CD14-positive monocyte (primary cell): ENCODE measurements around the gene ZNF232. TPM values are rescaled to one million over a fixed set of nuclear protein-coding genes. Genes with fewer than 3 reads are reported as not detected.
"Not testable (repeated sequence)": the region's sequence is repeated elsewhere in the genome, so short reads cannot be mapped to it uniquely, and the experiment has no call there.

Experiments
- DNase-seq, 3 donors: peaks; one replicate each; pipeline ENCODE4 v3.0.0-alpha.2; 2011 to 2022
- H2AFZ ChIP-seq: 2 replicates; pipeline ENCODE4 v1.6.0; 2012; ENCODE audit warnings: mild to moderate bottlenecking, low read depth, low read length, inconsistent platforms; ENCODE audit not compliant: insufficient read depth, poor library complexity, severe bottlenecking
- H3K27ac ChIP-seq, 2 donors: 1 replicate in 1 of 2; 2 replicates in 1 of 2; pipeline ENCODE4 v1.5.1; 2012 to 2013; ENCODE audit warnings: low read length in 2 of 2, control low read depth in 1 of 2, inconsistent platforms in 1 of 2, low read depth in 1 of 2, mild to moderate bottlenecking in 1 of 2
- H3K27me3 ChIP-seq, 2 donors: one replicate each; pipeline versions ENCODE4 v1.6.0 to v1.6.1; 2011 to 2013; ENCODE audit warnings: low read length in 2 of 2; ENCODE audit not compliant: control insufficient read depth in 2 of 2, insufficient read depth in 2 of 2
- H3K36me3 ChIP-seq, 2 donors: replicated peaks in 1 of 2; 1 replicate in 1 of 2; 2 replicates in 1 of 2; pipeline versions ENCODE4 v1.5.1 to v1.6.1; 2012 to 2013; ENCODE audit warnings: low read length in 2 of 2, control low read depth in 1 of 2, inconsistent platforms in 1 of 2, mild to moderate bottlenecking in 1 of 2; ENCODE audit not compliant: insufficient read depth in 2 of 2, control insufficient read depth in 1 of 2
- H3K4me1 ChIP-seq, 2 donors: 1 replicate in 1 of 2; 2 replicates in 1 of 2; pipeline versions ENCODE4 v1.5.1 to v1.6.1; 2012 to 2013; ENCODE audit warnings: low read length in 2 of 2, control low read depth in 1 of 2, inconsistent platforms in 1 of 2, mild to moderate bottlenecking in 1 of 2, moderate library complexity in 1 of 2; ENCODE audit not compliant: insufficient read depth in 2 of 2, control insufficient read depth in 1 of 2
- H3K4me2 ChIP-seq: replicated peaks from 2 replicates; pipeline ENCODE3; 2012; ENCODE audit warnings: low read length, moderate library complexity, mild to moderate bottlenecking; ENCODE audit not compliant: poor library complexity, severe bottlenecking; ENCODE audit errors: extremely low read depth
- H3K4me3 ChIP-seq, 3 experiments: fragments of 200-600 bp in 1 of 3; sonication (generic) in 1 of 3; replicated peaks in 1 of 3; 1 replicate in 2 of 3; 2 replicates in 1 of 3; pipeline ENCODE4 v1.5.1; 2011 to 2013; ENCODE audit warnings: low read length in 3 of 3, mild to moderate bottlenecking in 3 of 3, control low read depth in 2 of 3, low read depth in 2 of 3, inconsistent platforms in 1 of 3, moderate library complexity in 1 of 3
- H3K79me2 ChIP-seq: 2 replicates; pipeline ENCODE4 v1.6.0; 2012; ENCODE audit warnings: mild to moderate bottlenecking, control low read depth, inconsistent platforms, low read length, moderate library complexity; ENCODE audit not compliant: insufficient read depth
- H3K9ac ChIP-seq: 2 replicates; pipeline ENCODE4 v1.6.0; 2017; ENCODE audit warnings: low read length, mild to moderate bottlenecking; ENCODE audit not compliant: insufficient read depth, poor library complexity, severe bottlenecking
- H3K9me3 ChIP-seq, 2 donors: replicated peaks in 1 of 2; 1 replicate in 1 of 2; 2 replicates in 1 of 2; pipeline versions ENCODE4 v1.5.1 to v1.6.1; 2012 to 2013; ENCODE audit warnings: low read length in 2 of 2, control low read depth in 1 of 2; ENCODE audit not compliant: control insufficient read depth in 1 of 2, insufficient read depth in 1 of 2
- H4K20me1 ChIP-seq: 2 replicates; pipeline ENCODE4 v1.6.0; 2012; ENCODE audit warnings: mild to moderate bottlenecking, low read length, control low read depth, moderate library complexity; ENCODE audit not compliant: insufficient read depth
- H3K27ac Mint-ChIP-seq, 7 donors: one replicate each; pipeline ENCODE4 v1.8.0; 2020; ENCODE audit warnings: mild to moderate bottlenecking in 7 of 7, mixed read lengths in 7 of 7, moderate library complexity in 6 of 7, inconsistent platforms in 2 of 7
- H3K27me3 Mint-ChIP-seq, 3 donors: one replicate each; pipeline ENCODE4 v1.8.0; 2021 to 2022; ENCODE audit warnings: low read depth in 3 of 3, mild to moderate bottlenecking in 3 of 3, mixed read lengths in 3 of 3, moderate library complexity in 3 of 3, inconsistent platforms in 1 of 3
- H3K36me3 Mint-ChIP-seq, 2 donors: one replicate each; pipeline ENCODE4 v1.8.0; 2020; ENCODE audit warnings: mixed read lengths in 2 of 2, inconsistent platforms in 1 of 2, mild to moderate bottlenecking in 1 of 2
- H3K4me1 Mint-ChIP-seq: one replicate; pipeline ENCODE4 v1.8.0; 2020; ENCODE audit warnings: mild to moderate bottlenecking, mixed read lengths
- H3K4me3 Mint-ChIP-seq, 2 donors: one replicate each; pipeline ENCODE4 v1.8.0; 2020; ENCODE audit warnings: mild to moderate bottlenecking in 2 of 2, mixed read lengths in 2 of 2, moderate library complexity in 1 of 2
- H3K9me3 Mint-ChIP-seq, 7 donors: one replicate each; pipeline ENCODE4 v1.8.0; 2020 to 2022; ENCODE audit warnings: mixed read lengths in 7 of 7, mild to moderate bottlenecking in 6 of 7, moderate library complexity in 6 of 7, inconsistent platforms in 2 of 7
- WGBS: methylation state at CpG from one replicate; pipeline ENCODE4 v1.1.5; 2013; ENCODE audit warnings: missing lambda C conversion rate; ENCODE audit not compliant: insufficient coverage; 5-methylcytosine and 5-hydroxymethylcytosine counted together
- intact Hi-C, 2 donors: fragments of 100-400 bp; cut with micrococcal nuclease; formaldehyde crosslinking; loops; one replicate each; pipeline versions ENCODE4 v1.15.0 to v1.15.1; 2023
- polyA plus RNA-seq, 3 donors: library from polyadenylated mRNA; depleted of rRNA in 1 of 3; unstranded in 2 of 3; stranded (reverse) in 1 of 3; fragments of 300-500 nt in 2 of 3; fragments of >200 nt in 1 of 3; fragmentation: Illumina TruSeq in 2 of 3; gene quantifications; 1 replicate in 2 of 3; 2 replicates in 1 of 3; pipeline ENCODE4 v1.2.3, GENCODE V29; 2012 to 2021
- TF ChIP-seq, protein P1 (sequence below): fragments of 200-600 bp; IDR thresholded peaks from one replicate; pipeline ENCODE4 v1.8.0; 2022; ENCODE audit warnings: antibody characterized with exemption, mild to moderate bottlenecking

ZNF232 gene
- polyA plus RNA-seq, 3 donors = 2.2 to 3.1 (median 3.0) TPM

DNA sequence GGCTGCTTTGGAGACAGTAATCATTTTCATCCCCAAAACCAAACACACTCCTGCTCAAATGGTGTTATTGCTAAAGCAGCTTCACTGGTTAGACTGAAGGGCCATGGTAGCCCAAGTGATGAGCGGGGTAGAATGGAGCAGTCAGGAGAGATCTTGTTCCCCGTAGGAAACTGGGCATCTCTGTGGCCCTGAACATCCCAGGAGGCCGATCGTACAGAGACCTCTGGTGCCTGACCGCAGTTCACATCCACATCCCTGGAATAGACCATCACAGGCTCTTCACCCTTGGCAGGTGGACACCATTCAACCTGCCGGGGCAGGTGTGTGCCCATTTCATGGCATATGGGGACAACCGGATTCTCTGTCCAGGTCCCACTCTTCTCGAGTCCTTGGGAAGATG is 18.1 kb upstream of the ZNF232 start:
- H3K27ac ChIP-seq, H3K9me3 ChIP-seq, H3K4me1 ChIP-seq, H3K9me3 Mint-ChIP-seq, H4K20me1 ChIP-seq, H3K79me2 ChIP-seq, H3K27me3 ChIP-seq, H3K4me3 ChIP-seq, H3K4me2 ChIP-seq, H3K4me3 Mint-ChIP-seq, H3K27me3 Mint-ChIP-seq, H3K9ac ChIP-seq, H3K36me3 ChIP-seq, intact Hi-C loops, H3K36me3 Mint-ChIP-seq, H2AFZ ChIP-seq, DNase-seq, H3K4me1 Mint-ChIP-seq: not testable (repeated sequence)
- 93% methylated on average over 8 of the region's 8 CpGs for WGBS
- peak overlapping the region in 1 of 7 donors; percentile 28 for H3K27ac Mint-ChIP-seq

DNA sequence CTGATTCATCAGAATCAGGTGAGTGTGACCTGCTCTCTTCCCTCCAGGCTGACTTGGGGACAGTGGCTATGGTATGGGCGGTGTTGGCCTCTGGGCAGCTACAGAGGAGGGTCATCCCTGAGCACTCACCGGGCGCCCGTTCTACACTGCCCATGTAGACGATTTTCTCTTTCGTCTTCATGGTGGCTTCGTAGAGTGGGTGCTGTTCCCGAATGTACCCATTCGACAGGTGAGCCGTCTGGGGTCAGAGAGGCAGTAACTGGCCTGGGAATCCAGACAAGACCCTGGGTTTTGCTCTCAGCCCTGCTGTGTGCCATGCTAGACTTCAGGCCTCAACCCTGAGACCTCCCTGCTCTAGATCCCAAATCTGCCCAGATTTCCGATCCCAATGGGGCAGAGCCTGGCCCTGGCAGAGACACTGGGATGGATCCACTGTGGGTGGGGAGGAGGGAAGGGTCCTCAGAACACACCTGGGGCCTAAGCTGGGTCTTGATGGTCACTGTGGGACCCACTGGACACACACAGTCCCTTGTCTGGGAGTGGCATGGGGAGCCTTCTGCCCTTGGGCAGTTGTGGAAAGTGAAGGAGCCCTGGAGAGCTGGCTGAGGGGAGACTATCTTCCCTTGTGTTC is 17.3 kb upstream of the ZNF232 start:
- Mint-ChIP-seq H3K27me3 (peaks cover 6 to 12% (median 12%) of the 10 kb centered on the region in 3 donors), H3K4me3 (no peak overlapping the region), H3K27ac (no peak overlapping the region), H3K9me3 (peaks cover 0 to 1% (median 0%) of the 10 kb centered on the region in 7 donors), H3K36me3 (no peaks in the 10 kb centered on the region), H3K4me1 (no peaks in the 10 kb centered on the region)
- Histone ChIP-seq H3K27me3 (peaks cover 0 to 2% of the 10 kb centered on the region in 2 donors), H3K9ac (no peak overlapping the region), H3K4me2 (no peak overlapping the region), H3K9me3 (no peaks in the 10 kb centered on the region), H3K36me3 (no peaks in the 10 kb centered on the region), H3K4me1 (no peaks in the 10 kb centered on the region), H3K27ac (no peak overlapping the region), H4K20me1 (no peaks in the 10 kb centered on the region), H2AFZ (no peak overlapping the region), H3K4me3 (no peak overlapping the region), H3K79me2 (no peaks in the 10 kb centered on the region)
- no peak for DNase-seq
- TF ChIP-seq, protein P1, sequence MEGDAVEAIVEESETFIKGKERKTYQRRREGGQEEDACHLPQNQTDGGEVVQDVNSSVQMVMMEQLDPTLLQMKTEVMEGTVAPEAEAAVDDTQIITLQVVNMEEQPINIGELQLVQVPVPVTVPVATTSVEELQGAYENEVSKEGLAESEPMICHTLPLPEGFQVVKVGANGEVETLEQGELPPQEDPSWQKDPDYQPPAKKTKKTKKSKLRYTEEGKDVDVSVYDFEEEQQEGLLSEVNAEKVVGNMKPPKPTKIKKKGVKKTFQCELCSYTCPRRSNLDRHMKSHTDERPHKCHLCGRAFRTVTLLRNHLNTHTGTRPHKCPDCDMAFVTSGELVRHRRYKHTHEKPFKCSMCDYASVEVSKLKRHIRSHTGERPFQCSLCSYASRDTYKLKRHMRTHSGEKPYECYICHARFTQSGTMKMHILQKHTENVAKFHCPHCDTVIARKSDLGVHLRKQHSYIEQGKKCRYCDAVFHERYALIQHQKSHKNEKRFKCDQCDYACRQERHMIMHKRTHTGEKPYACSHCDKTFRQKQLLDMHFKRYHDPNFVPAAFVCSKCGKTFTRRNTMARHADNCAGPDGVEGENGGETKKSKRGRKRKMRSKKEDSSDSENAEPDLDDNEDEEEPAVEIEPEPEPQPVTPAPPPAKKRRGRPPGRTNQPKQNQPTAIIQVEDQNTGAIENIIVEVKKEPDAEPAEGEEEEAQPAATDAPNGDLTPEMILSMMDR = no peak
- WGBS = 91% methylated on average over 10 of the region's 11 CpGs
- intact Hi-C loops = no loop called here

DNA sequence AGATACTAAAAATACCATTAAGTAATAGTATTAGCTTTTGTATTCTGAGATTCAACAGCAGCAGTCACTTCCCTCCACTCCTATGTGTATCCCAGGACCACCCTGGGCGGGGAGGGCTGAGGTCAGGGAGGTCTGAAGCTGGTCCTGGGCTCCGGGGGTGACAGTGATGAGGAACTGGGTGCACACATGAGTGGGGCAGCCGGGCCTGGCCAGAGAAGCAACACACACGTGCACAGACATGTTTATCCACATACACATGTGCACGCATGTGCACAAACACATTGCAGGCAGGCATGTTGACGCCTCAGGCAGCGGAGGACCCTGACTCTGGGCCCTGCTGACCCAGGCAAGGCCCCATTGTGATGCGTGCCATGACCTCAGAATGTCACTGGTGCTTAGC is 16.7 kb upstream of the ZNF232 start:
- H3K9ac ChIP-seq, H3K27ac Mint-ChIP-seq, H3K4me3 ChIP-seq, H3K27ac ChIP-seq, H3K9me3 Mint-ChIP-seq, DNase-seq, intact Hi-C loops, H3K27me3 ChIP-seq, H4K20me1 ChIP-seq, H3K79me2 ChIP-seq, H3K36me3 ChIP-seq, H3K4me1 Mint-ChIP-seq, H2AFZ ChIP-seq, H3K9me3 ChIP-seq, H3K4me2 ChIP-seq, H3K36me3 Mint-ChIP-seq, H3K4me3 Mint-ChIP-seq, H3K4me1 ChIP-seq: not testable (repeated sequence)
- H3K27me3 Mint-ChIP-seq = peaks cover 12 to 18% (median 18%) of the 10 kb centered on the region in 3 donors
- 89% methylated on average over 4 of the region's 8 CpGs for WGBS
